HEK293T (cell line): ENCODE measurements around the gene ING1.

ENCODE experiments used
- FOXK2 ChIP-seq: fragments of 450-650 bp; IDR thresholded peaks from 2 replicates; pipeline ENCODE4 v1.6.1; 2016; ENCODE audit warnings: mild to moderate bottlenecking
- SP1 ChIP-seq: fragments of 450-650 bp; IDR thresholded peaks from 2 replicates; pipeline ENCODE4 v1.6.1; 2017
- SUZ12 ChIP-seq: fragments of 450-650 bp; IDR thresholded peaks from 2 replicates; pipeline ENCODE4 v1.6.1; 2016; ENCODE audit warnings: mild to moderate bottlenecking
- ZNF384 ChIP-seq: fragments of 450-650 bp; IDR thresholded peaks from 2 replicates; pipeline ENCODE4 v1.6.1; 2016
- TF ChIP-seq, protein P1 (sequence below): fragments of 450-650 bp; IDR thresholded peaks from 2 replicates; pipeline ENCODE4 v1.6.1; 2016

DNA sequence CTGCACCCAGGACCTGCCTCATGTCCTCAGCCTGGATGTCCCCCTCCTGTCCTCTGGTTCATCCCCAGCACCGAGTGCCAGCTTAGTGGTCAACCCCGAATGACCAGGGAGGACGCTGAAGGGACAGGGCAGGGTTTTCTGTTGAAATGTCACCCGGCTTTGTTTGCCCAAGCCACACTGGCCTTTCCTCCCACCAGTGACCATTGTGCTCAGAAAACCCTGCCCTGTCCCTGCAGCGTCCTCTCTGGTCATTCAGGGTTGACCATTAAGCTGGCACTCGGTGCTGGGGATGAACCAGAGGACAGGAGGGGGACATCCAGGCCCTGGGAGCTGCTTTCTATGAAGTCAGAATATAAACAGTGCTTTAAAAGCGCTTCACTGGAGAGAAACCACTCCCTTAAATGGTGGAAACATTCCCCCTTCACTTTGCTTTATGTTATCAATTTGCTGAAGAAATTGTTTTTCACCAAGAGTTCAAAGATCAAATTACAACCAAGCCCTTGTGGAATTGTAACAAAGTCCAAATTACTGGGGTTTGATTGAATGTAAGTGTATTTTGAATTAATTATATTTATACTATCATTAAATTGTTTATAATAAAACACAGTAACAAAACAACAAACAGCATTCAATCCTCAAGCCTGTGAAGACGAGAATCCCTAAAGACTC, 29.0 kb upstream of the ING1 start:
- TF ChIP-seq SP1 (no peak), ZNF384 (no peak), SUZ12 (no peak), FOXK2 (no peak)
- TF ChIP-seq, protein P1, sequence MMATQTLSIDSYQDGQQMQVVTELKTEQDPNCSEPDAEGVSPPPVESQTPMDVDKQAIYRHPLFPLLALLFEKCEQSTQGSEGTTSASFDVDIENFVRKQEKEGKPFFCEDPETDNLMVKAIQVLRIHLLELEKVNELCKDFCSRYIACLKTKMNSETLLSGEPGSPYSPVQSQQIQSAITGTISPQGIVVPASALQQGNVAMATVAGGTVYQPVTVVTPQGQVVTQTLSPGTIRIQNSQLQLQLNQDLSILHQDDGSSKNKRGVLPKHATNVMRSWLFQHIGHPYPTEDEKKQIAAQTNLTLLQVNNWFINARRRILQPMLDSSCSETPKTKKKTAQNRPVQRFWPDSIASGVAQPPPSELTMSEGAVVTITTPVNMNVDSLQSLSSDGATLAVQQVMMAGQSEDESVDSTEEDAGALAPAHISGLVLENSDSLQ = no peak
